Measurements from ENCODE around the gene TSC2. TPM values are rescaled to one million over a fixed set of nuclear protein-coding genes. Genes with fewer than 3 reads are reported as not detected.

The TSC2 gene
- total RNA-seq, 2 experiments from 2014 or later: 88.4 to 90.1 TPM

DNA sequence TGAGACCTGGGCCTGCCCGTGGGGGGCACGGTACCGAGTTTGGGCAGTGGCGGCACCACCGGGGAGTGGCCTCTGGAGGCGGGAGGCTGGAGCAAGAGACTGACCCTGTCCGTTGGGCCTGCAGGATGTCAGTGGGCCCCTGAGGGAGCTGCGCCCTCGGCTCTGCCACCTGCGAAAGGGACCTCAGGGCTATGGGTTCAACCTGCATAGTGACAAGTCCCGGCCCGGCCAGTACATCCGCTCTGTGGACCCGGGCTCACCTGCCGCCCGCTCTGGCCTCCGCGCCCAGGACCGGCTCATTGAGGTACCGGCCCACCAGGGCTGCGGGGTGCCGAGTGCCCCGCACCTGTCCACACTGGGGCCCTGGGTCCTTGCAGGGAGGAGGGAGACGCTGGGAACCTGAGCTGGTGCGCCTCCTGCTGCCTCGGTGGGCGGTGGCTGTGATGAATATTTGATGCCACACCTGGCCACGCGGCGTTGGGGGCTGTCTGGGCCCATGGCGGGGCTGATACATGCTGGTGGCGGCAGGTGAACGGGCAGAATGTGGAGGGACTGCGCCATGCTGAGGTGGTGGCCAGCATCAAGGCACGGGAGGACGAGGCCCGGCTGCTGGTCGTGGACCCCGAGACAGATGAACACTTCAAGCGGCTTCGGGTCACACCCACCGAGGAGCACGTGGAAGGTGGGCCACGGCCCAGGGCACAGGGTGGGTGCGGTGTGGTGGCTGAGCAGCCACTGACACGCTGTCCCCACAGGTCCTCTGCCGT is 11.4 kb upstream of the TSC2 start:
- H3K4me3 Mint-ChIP-seq: no peak overlapping the region
- no peaks in the 10 kb centered on the region for H3K9me3 Mint-ChIP-seq
- no peaks in the 10 kb centered on the region for H3K4me1 Mint-ChIP-seq
- DNase-seq: no peak
- POLR2A ChIA-PET: no interaction called here
- no peak overlapping the region for H3K27ac Mint-ChIP-seq
- CTCF ChIA-PET: no interaction called here
- H3K36me3 Mint-ChIP-seq (ENCODE audit: low read depth): no peaks in the 10 kb centered on the region
- no peaks in the 10 kb centered on the region for H3K27me3 Mint-ChIP-seq

DNA sequence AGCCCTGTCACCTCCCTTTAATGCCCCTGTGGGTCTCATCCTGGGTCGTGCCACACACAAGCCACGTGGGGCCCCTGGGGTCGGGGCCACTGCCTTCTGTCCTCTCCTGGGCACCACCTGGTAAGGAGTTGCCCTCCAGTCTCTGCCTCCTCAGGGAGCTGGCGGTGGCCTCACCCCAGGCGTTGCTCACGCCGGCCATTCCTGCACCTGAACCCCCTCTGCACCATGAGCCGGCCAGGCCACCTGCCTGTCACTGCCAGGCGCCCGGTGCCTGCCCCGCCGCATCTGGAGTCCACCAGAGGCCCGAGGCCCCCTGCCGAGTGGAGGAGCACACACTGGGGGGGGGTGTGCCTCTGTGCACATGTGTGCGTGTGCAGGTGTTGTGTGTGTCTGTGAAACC is 10.7 kb upstream of the TSC2 start:
- no peak for DNase-seq
- Mint-ChIP-seq H3K4me1 (no peaks in the 10 kb centered on the region), H3K27me3 (no peaks in the 10 kb centered on the region), H3K27ac (no peak overlapping the region), H3K36me3 (ENCODE audit: low read depth) (no peaks in the 10 kb centered on the region), H3K4me3 (no peak overlapping the region), H3K9me3 (no peaks in the 10 kb centered on the region)
- POLR2A ChIA-PET: no interaction called here
- CTCF ChIA-PET: no interaction called here

- Mint-ChIP-seq H3K36me3 (ENCODE audit: low read depth) (no peaks in the 10 kb centered on the region), H3K27ac (no peak overlapping the region), H3K4me1 (no peaks in the 10 kb centered on the region), H3K9me3 (no peaks in the 10 kb centered on the region), H3K4me3 (no peak overlapping the region), H3K27me3 (no peaks in the 10 kb centered on the region)
- CTCF ChIA-PET: no interaction called here
- no peak for DNase-seq
- POLR2A ChIA-PET: no interaction called here
Observed at GRCh38 chr16:2037647-2038381, 10.0 kb upstream of the TSC2 start.

- CTCF ChIA-PET: no interaction called here
- no peaks in the 10 kb centered on the region for H3K9me3 Mint-ChIP-seq
- no peaks in the 10 kb centered on the region for H3K27me3 Mint-ChIP-seq
- POLR2A ChIA-PET: interaction anchor here (0.7 to 1.2 kb wide), 2 partner anchors 28 to 116 kb away, joined by 3 read pairs; partner anchors contain the start of gene TRAF7
- H3K4me3 Mint-ChIP-seq: no peak overlapping the region
- H3K4me1 Mint-ChIP-seq: no peaks in the 10 kb centered on the region
- no peaks in the 10 kb centered on the region for H3K36me3 Mint-ChIP-seq (ENCODE audit: low read depth)
- DNase-seq: no peak
- no peak overlapping the region for H3K27ac Mint-ChIP-seq
Observed at GRCh38 chr16:2038382-2039231, 9.2 kb upstream of the TSC2 start.

- Mint-ChIP-seq H3K4me1 (no peaks in the 10 kb centered on the region), H3K27ac (no peak overlapping the region), H3K9me3 (no peaks in the 10 kb centered on the region), H3K4me3 (no peak overlapping the region), H3K36me3 (ENCODE audit: low read depth) (no peaks in the 10 kb centered on the region), H3K27me3 (no peaks in the 10 kb centered on the region)
- DNase-seq: no peak
- CTCF ChIA-PET: no interaction called here
- POLR2A ChIA-PET: interaction anchor here (0.7 to 1.2 kb wide), 3 partner anchors 15 to 116 kb away, joined by 3 read pairs; partner anchors contain the start of gene TRAF7
Observed at GRCh38 chr16:2039274-2040031, 8.3 kb upstream of the TSC2 start.

- Mint-ChIP-seq H3K36me3 (ENCODE audit: low read depth) (no peaks in the 10 kb centered on the region), H3K27me3 (no peaks in the 10 kb centered on the region), H3K27ac (no peak overlapping the region), H3K9me3 (no peaks in the 10 kb centered on the region), H3K4me1 (no peaks in the 10 kb centered on the region), H3K4me3 (no peak overlapping the region)
- POLR2A ChIA-PET: interaction anchor here (1.0 kb wide), 1 partner anchor 16 kb away, joined by 3 read pairs; no protein-coding TSS in a partner anchor
- no peak for DNase-seq
- CTCF ChIA-PET: interaction anchor here (0.9 kb wide), 1 partner anchor 36 kb away, joined by 3 read pairs; no protein-coding TSS in a partner anchor
Observed at GRCh38 chr16:2040041-2040786, 7.6 kb upstream of the TSC2 start.

GRCh38 chr16:2040787-2041522 is 6.8 kb upstream of the TSC2 start:
- Mint-ChIP-seq H3K9me3 (no peaks in the 10 kb centered on the region), H3K4me1 (no peaks in the 10 kb centered on the region), H3K36me3 (ENCODE audit: low read depth) (no peaks in the 10 kb centered on the region), H3K27ac (no peak overlapping the region), H3K27me3 (no peaks in the 10 kb centered on the region), H3K4me3 (no peak overlapping the region)
- CTCF ChIA-PET: interaction anchor here (0.9 to 1.1 kb wide), 2 partner anchors 37 to 880 kb away, joined by 3 to 4 read pairs; no protein-coding TSS in a partner anchor
- no peak for DNase-seq
- POLR2A ChIA-PET: no interaction called here

DNA sequence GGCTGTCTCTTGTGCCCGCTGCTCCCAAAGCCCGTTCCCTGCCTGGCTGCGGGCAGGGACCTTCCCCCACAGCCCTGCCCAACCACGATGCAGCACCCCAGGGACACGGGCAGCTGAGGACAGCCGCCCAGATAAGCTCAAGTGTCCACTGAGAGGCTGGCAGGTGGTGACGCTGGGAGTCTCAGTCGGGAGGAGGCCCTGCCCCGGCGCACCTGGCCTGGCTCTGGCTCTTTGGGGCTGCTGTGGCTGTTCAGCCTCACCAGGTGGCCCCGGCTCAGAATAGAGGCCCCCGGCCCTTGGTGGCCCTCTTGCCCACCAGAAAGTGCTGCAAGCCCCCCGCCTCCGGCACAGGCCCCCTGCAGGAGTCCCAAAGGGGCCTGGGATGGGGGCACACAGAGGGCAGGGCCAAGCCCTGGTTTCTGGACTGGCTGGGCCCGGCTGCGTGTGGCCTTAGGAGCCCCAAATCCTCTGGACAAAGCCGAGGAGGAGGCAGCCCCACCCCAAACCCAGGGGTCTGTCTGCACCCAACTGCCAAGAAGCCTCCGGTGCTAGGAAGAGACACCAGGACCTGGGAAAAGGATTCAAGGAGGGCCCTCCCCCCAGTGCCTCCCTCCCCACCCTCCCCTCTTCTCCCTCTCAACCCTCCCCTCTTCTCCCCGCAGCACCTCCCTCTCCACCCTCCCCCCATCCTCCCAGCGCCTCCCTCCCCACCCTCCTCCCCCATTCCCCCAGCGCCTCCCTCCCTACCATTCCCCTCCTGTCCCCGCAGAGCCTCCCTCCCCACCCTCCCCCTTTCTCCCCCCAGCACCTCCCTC is 5.4 kb upstream of the TSC2 start:
- Mint-ChIP-seq H3K9me3 (no peaks in the 10 kb centered on the region), H3K27me3 (no peaks in the 10 kb centered on the region), H3K4me1 (peaks cover 9% of the 10 kb centered on the region), H3K27ac (no peak overlapping the region), H3K36me3 (ENCODE audit: low read depth) (no peaks in the 10 kb centered on the region), H3K4me3 (no peak overlapping the region)
- ChIA-PET CTCF (interaction anchor here (1.1 kb wide), 1 partner anchor 878 kb away, joined by 4 read pairs; no protein-coding TSS in a partner anchor), POLR2A (no interaction called here)
- no peak for DNase-seq

GRCh38 chr16:2042986-2043666 is 4.7 kb upstream of the TSC2 start:
- Mint-ChIP-seq H3K36me3 (ENCODE audit: low read depth) (no peaks in the 10 kb centered on the region), H3K4me3 (no peak overlapping the region), H3K27me3 (no peaks in the 10 kb centered on the region), H3K27ac (no peak overlapping the region), H3K4me1 (peaks cover 9% of the 10 kb centered on the region), H3K9me3 (no peaks in the 10 kb centered on the region)
- no peak for DNase-seq
- ChIA-PET CTCF (no interaction called here), POLR2A (no interaction called here)

DNA sequence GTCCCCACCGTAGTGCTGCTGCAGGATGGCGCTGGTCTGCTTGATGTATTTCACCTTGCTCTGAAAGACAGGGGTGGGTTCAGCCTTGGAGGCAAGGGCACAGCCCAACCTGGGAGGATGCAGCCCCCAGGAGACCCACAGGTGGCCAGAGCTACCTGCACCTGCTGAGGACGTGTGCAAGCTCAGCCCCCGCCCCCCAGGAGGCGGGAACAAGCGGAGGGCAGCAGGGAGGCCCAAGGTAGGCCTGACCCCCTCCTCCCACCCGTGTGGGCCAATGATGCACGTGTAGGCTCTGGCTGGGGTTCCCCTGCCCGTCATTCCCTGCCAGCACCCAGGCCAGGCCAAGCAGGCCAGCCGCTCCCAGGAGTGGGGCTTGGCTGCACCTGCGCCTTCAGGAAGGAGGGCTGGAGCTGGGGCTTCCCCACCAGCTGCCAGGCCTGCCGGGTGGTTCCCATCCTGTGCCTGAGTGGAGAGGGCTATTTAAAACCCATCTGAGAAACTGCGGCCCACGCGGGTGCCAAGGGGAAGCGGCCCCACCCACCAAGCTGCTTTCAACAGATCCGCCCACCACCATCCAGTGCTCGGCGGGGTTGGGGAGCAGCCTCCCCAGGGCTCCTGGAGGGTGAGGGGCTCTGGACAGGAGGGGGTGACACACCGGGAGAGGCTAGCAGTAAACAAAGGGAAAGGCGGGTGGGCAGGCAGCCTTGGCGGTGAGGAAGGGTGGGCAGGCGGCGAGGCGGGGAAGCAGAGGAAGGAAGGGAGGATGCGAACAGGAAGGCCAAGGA is 3.9 kb upstream of the TSC2 start:
- ChIA-PET CTCF (no interaction called here), POLR2A (interaction anchor here (1.2 kb wide), 1 partner anchor 79 kb away, joined by 3 read pairs; the partner anchor contains the start of gene RPS2)
- H3K27me3 Mint-ChIP-seq: no peaks in the 10 kb centered on the region

More for the DNA sequence above, 3.9 kb upstream of the TSC2 start:
- Mint-ChIP-seq H3K4me1 (peaks cover 16% of the 10 kb centered on the region), H3K27ac (no peak overlapping the region), H3K9me3 (no peaks in the 10 kb centered on the region), H3K4me3 (no peak overlapping the region), H3K36me3 (ENCODE audit: low read depth) (no peaks in the 10 kb centered on the region)
- DNase-seq: no peak

All from activated CD4-positive, alpha-beta memory T cell treated with anti-CD3 and anti-CD28 coated beads, Interleukin-2, amount 10 ng/mL, durations not matched to agents 7 days and 5 days (primary cell).